IMR-90 (cell line): ENCODE results near the gene MRGPRD. TPM values are rescaled to one million over a fixed set of nuclear protein-coding genes. Genes with fewer than 3 reads are reported as not detected.

ENCODE experiments used
- ATAC-seq: fragments of 200-7000 bp; cut with Tn5 transposase; 2 replicates; pipeline ENCODE4 v1.9.1; 2020; ENCODE audit warnings: low read depth, mild to moderate bottlenecking, moderate library complexity
- BruUV-seq: library from RNA; stranded (reverse); fragments of 400-500 nt; replicated peaks from 2 replicates; lab custom pipeline; 2021; lab: Mats Ljungman, UMichigan
- CTCF ChIA-PET: fragments of 300-600 bp; formaldehyde crosslinking; extraction: SDS; loops from one replicate; lab custom pipeline; 2021; ENCODE audit warnings: antibody characterized with exemption; lab: Yijun Ruan, JAX
- POLR2A ChIA-PET: fragments of 300-600 bp; sonication (Branson Sonifier 250); formaldehyde crosslinking; loops from one replicate; lab custom pipeline; 2022; ENCODE audit warnings: antibody characterized with exemption; ENCODE audit not compliant: unreplicated experiment; lab: Charles Lee
- DNase-seq: peaks from one replicate; pipeline ENCODE4 v3.0.0; 2013
- H2AFZ ChIP-seq: replicated peaks from 2 replicates; pipeline ENCODE3; 2013; ENCODE audit warnings: low read length, mild to moderate bottlenecking; ENCODE audit not compliant: poor library complexity
- H2AK5ac ChIP-seq: 2 replicates; pipeline ENCODE4 v1.6.1; 2013; ENCODE audit warnings: low read depth, low read length, inconsistent platforms
- H2AK9ac ChIP-seq: replicated peaks from 2 replicates; pipeline ENCODE3; 2013; ENCODE audit warnings: mild to moderate bottlenecking, low read depth, low read length, moderate library complexity; ENCODE audit not compliant: poor library complexity
- H2BK120ac ChIP-seq: 2 replicates; pipeline ENCODE4 v1.6.1; 2013; ENCODE audit warnings: low read depth, low read length, inconsistent platforms
- H2BK15ac ChIP-seq: 3 replicates; pipeline ENCODE4 v1.6.1; 2013; ENCODE audit warnings: low read depth, low read length, inconsistent platforms
- H2BK20ac ChIP-seq: 2 replicates; pipeline ENCODE4 v1.6.1; 2013; ENCODE audit warnings: low read depth, mild to moderate bottlenecking, inconsistent platforms, low read length, moderate library complexity
- H2BK5ac ChIP-seq: 2 replicates; pipeline ENCODE4 v1.6.1; 2013; ENCODE audit warnings: mild to moderate bottlenecking, low read depth, low read length, inconsistent platforms; ENCODE audit not compliant: poor library complexity, severe bottlenecking
- H3K14ac ChIP-seq: replicated peaks from 2 replicates; pipeline ENCODE4 v1.6.1; 2013; ENCODE audit warnings: low read depth, low read length, inconsistent platforms
- H3K18ac ChIP-seq: 2 replicates; pipeline ENCODE4 v1.6.1; 2013; ENCODE audit warnings: low read depth, low read length, control low read depth
- H3K23ac ChIP-seq: 2 replicates; pipeline ENCODE4 v1.6.1; 2013; ENCODE audit warnings: low read depth, low read length, inconsistent platforms
- H3K27ac ChIP-seq: 2 replicates; pipeline ENCODE4 v1.5.1; 2013; ENCODE audit warnings: mild to moderate bottlenecking, control low read depth, low read length; ENCODE audit not compliant: insufficient read depth
- H3K27me3 ChIP-seq: 2 replicates; pipeline ENCODE4 v1.6.1; 2013; ENCODE audit warnings: low read length; ENCODE audit not compliant: control insufficient read depth, insufficient read depth
- H3K36me3 ChIP-seq: 2 replicates; pipeline ENCODE4 v1.6.1; 2013; ENCODE audit warnings: low read length, mixed read lengths; ENCODE audit not compliant: control insufficient read depth, insufficient read depth
- H3K4ac ChIP-seq: 2 replicates; pipeline ENCODE4 v1.6.1; 2013; ENCODE audit warnings: low read depth, low read length, inconsistent platforms
- H3K4me1 ChIP-seq: 2 replicates; pipeline ENCODE4 v1.6.1; 2013; ENCODE audit warnings: low read length, mixed read lengths; ENCODE audit not compliant: control insufficient read depth, insufficient read depth
- H3K4me2 ChIP-seq: 2 replicates; pipeline ENCODE4 v1.6.1; 2013; ENCODE audit warnings: low read depth, mild to moderate bottlenecking, control low read depth, low read length, moderate library complexity
- H3K4me3 ChIP-seq: 2 replicates; pipeline ENCODE4 v1.5.1; 2013; ENCODE audit warnings: low read depth, mild to moderate bottlenecking, control low read depth, low read length, moderate library complexity; ENCODE audit not compliant: insufficient read depth
- H3K56ac ChIP-seq: 2 replicates; pipeline ENCODE4 v1.6.1; 2013; ENCODE audit warnings: low read length, inconsistent platforms; ENCODE audit not compliant: insufficient read depth; ENCODE audit errors: extremely low read depth
- H3K79me1 ChIP-seq, 2 experiments: 2 replicates each; pipeline ENCODE4 v1.6.1; 2013; ENCODE audit warnings: low read length in 2 of 2, inconsistent platforms in 1 of 2, low read depth in 1 of 2
- H3K9ac ChIP-seq: 2 replicates; pipeline ENCODE4 v1.6.1; 2013; ENCODE audit warnings: low read depth, low read length, control low read depth
- H3K9me1 ChIP-seq: 2 replicates; pipeline ENCODE4 v1.6.1; 2013; ENCODE audit warnings: low read length, inconsistent platforms; ENCODE audit not compliant: insufficient read depth
- H3K9me3 ChIP-seq: 2 replicates; pipeline ENCODE4 v1.6.1; 2013; ENCODE audit warnings: low read length; ENCODE audit not compliant: control insufficient read depth, insufficient read depth
- H4K20me1 ChIP-seq: 2 replicates; pipeline ENCODE4 v1.6.1; 2013; ENCODE audit warnings: low read length, inconsistent platforms; ENCODE audit not compliant: insufficient read depth
- H4K5ac ChIP-seq: 2 replicates; pipeline ENCODE4 v1.6.1; 2013; ENCODE audit warnings: mild to moderate bottlenecking, low read depth, low read length, control low read depth
- H4K8ac ChIP-seq, 2 experiments: 2 replicates each; pipeline ENCODE4 v1.6.1; 2013; ENCODE audit warnings: low read depth in 2 of 2, low read length in 2 of 2, control low read depth in 1 of 2, inconsistent platforms in 1 of 2
- H4K91ac ChIP-seq: 2 replicates; pipeline ENCODE4 v1.6.1; 2013; ENCODE audit warnings: low read depth, low read length, inconsistent platforms; ENCODE audit not compliant: insufficient read depth
- BHLHE40 ChIP-seq: fragments of 150-350 bp; IDR thresholded peaks from 2 replicates; pipeline ENCODE4 v1.6.1; 2016; ENCODE audit warnings: mild to moderate bottlenecking, low read depth, low read length
- MAFK ChIP-seq: IDR thresholded peaks from 2 replicates; pipeline ENCODE4 v1.6.1; 2012; ENCODE audit warnings: low read depth, low read length, improper control_type of control experiment
- MAZ ChIP-seq: IDR thresholded peaks from 2 replicates; pipeline ENCODE4 v1.6.1; 2012; ENCODE audit warnings: low read depth, mild to moderate bottlenecking, low read length, improper control_type of control experiment, moderate library complexity, borderline replicate concordance
- MXI1 ChIP-seq: IDR thresholded peaks from 2 replicates; pipeline ENCODE4 v1.6.1; 2012; ENCODE audit warnings: low read depth, mild to moderate bottlenecking, low read length, moderate library complexity, borderline replicate concordance
- POLR2A ChIP-seq: IDR thresholded peaks from 2 replicates; pipeline ENCODE4 v1.6.1; 2012; ENCODE audit warnings: mild to moderate bottlenecking, low read depth, low read length
- RAD21 ChIP-seq: IDR thresholded peaks from 2 replicates; pipeline ENCODE4 v1.6.1; 2012; ENCODE audit warnings: low read length, improper control_type of control experiment
- RCOR1 ChIP-seq: IDR thresholded peaks from 2 replicates; pipeline ENCODE4 v1.6.1; 2012; ENCODE audit warnings: mild to moderate bottlenecking, low read length, improper control_type of control experiment; ENCODE audit not compliant: insufficient replicate concordance
- RFX5 ChIP-seq: IDR thresholded peaks from 2 replicates; pipeline ENCODE4 v1.8.0; 2012; ENCODE audit warnings: low read depth, mild to moderate bottlenecking, low read length, moderate library complexity
- SMC3 ChIP-seq: fragments of 150-350 bp; IDR thresholded peaks from 2 replicates; pipeline ENCODE4 v1.6.1; 2016; ENCODE audit warnings: low read depth, mild to moderate bottlenecking, antibody characterized with exemption, low read length, moderate library complexity
- WGBS, 2 experiments: methylation state at CpG; one replicate each; pipeline versions ENCODE4 v1.1.5 to v1.1.7; 2013; ENCODE audit warnings: missing lambda C conversion rate in 2 of 2; ENCODE audit not compliant: insufficient read length in 1 of 2; ENCODE audit errors: extremely low coverage in 2 of 2; 5-methylcytosine and 5-hydroxymethylcytosine counted together
- dilution Hi-C: fragments of 300-500 bp; cut with HindIII; formaldehyde crosslinking; loops from one replicate; pipeline ENCODE4 v1.14.3; 2018; ENCODE audit warnings: low sequenced_read_pairs; ENCODE audit not compliant: unreplicated experiment
- in situ Hi-C: fragments of 300-500 bp; cut with MboI; formaldehyde crosslinking; loops from 3 replicates; pipeline ENCODE4 v1.14.3; 2019; ENCODE audit warnings: low sequenced_read_pairs, inconsistent platforms, mixed read lengths
- intact Hi-C: fragments of 100-400 bp; cut with micrococcal nuclease; formaldehyde crosslinking; loops from 2 replicates; pipeline ENCODE4 v1.10.0; 2022
- polyA plus RNA-seq, 3 experiments: library from polyadenylated mRNA; depleted of rRNA; stranded (reverse); fragments of >200 nt; gene quantifications; 2 replicates each; pipeline ENCODE4 v1.2.3, GENCODE V29; 2012; ENCODE audit warnings: low replicate concordance in 1 of 3
- total RNA-seq: library from RNA; depleted of rRNA; stranded (reverse); fragments of >200 nt; gene quantifications from 2 replicates; pipeline ENCODE4 v1.2.3, GENCODE V29; 2012
- TF ChIP-seq, protein P1 (sequence below): fragments of 150-350 bp; IDR thresholded peaks from 2 replicates; pipeline ENCODE4 v1.6.1; 2016; ENCODE audit warnings: low read depth, mild to moderate bottlenecking, low read length, moderate library complexity, borderline replicate concordance

Gene MRGPRD
- total and polyA plus RNA-seq, 2 of the 4 experiments (the other 2 are of a cell fraction) = not detected

DNA sequence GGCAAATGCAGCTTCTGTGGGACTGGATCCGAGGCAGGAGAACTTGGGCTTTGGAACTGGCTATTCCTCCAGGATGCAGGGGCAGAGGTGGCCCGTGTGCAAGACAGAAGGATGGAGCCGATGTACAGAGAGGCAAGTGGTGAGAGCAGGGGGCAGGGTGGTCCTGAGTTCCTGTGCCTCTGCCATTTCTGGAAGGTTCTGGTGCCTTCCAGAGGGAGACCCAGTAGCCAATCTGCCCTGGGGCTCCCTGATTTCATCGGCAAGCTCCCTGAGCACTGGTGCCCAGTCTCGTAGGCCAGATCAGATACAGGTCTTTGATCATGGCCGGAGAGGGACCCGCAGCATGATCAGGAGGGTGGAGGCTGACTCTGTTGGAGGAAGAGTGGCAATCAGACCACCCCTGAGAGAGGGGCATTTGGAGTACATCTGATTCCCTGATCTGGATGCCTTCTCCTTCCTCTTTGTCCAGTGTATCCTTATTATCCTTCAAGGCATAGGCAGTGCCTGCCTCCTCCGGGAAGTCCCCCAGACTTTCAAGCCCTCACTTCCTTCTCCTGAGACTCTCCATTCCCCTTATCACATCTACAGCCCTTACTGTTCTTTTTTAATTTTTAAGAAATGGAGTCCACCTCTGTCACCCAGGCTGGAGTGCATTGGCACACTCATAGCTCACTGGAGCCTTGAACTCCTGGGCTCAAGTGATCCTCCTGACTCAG, 9.7 kb downstream of the MRGPRD start:
- Histone ChIP-seq H4K5ac (no peak overlapping the region), H3K9me3 (peaks cover 2% of the 10 kb centered on the region; the same call in 1 of the 2 replicates), H3K14ac (no peak overlapping the region), H3K79me1 (no peaks in the 10 kb centered on the region), H2AK5ac (no peak overlapping the region), H3K27ac (no peak overlapping the region), H3K4me3 (no peak overlapping the region), H3K23ac (no peak overlapping the region), H2BK15ac (no peak overlapping the region), H3K27me3 (peaks cover 56% of the 10 kb centered on the region), H3K4me1 (peaks cover under 1% of the 10 kb centered on the region; the same call in 1 of the 2 replicates), H2AFZ (no peak overlapping the region), H2AK9ac (no peak overlapping the region), H2BK20ac (no peak overlapping the region), H3K18ac (no peak overlapping the region), H3K56ac (no peak overlapping the region), H2BK120ac (no peak overlapping the region), H3K9ac (no peak overlapping the region), H4K8ac (no peak overlapping the region), H4K20me1 (no peaks in the 10 kb centered on the region), H3K36me3 (no peaks in the 10 kb centered on the region), H3K4me2 (no peak overlapping the region), H3K9me1 (no peaks in the 10 kb centered on the region), H4K91ac (no peak overlapping the region), H3K4ac (no peak overlapping the region), H2BK5ac (no peak overlapping the region)
- DNase-seq (no peak), ATAC-seq (no peak)
- dilution Hi-C loops (no loop called here), in situ Hi-C loops (no loop called here), intact Hi-C loops (no loop called here)
- ChIA-PET CTCF (no interaction called here), POLR2A (no interaction called here)
- BruUV-seq = no TSS peak
- TF ChIP-seq MAFK (no peak), RFX5 (no peak), RCOR1 (no peak), MXI1 (no peak), POLR2A (no peak), BHLHE40 (no peak), MAZ (no peak), SMC3 (no peak), RAD21 (no peak)
- TF ChIP-seq, protein P1, sequence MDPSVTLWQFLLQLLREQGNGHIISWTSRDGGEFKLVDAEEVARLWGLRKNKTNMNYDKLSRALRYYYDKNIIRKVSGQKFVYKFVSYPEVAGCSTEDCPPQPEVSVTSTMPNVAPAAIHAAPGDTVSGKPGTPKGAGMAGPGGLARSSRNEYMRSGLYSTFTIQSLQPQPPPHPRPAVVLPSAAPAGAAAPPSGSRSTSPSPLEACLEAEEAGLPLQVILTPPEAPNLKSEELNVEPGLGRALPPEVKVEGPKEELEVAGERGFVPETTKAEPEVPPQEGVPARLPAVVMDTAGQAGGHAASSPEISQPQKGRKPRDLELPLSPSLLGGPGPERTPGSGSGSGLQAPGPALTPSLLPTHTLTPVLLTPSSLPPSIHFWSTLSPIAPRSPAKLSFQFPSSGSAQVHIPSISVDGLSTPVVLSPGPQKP = no peak
- WGBS, 2 experiments = 74% methylated on average over 4 of the region's 8 CpGs; no CpG with 5 or more reads in 1 of the 2 experiments
